GM12878 (cell line): ENCODE measurements around the gene BTBD9. TPM values are rescaled to one million over a fixed set of nuclear protein-coding genes. Genes with fewer than 3 reads are reported as not detected.

Experiments used
- ATAC-seq: fragments of 200-7000 bp; cut with Tn5 transposase; 3 replicates; pipeline ENCODE4 v1.9.1; 2020; ENCODE audit warnings: mild to moderate bottlenecking, moderate library complexity
- BruUV-seq: library from RNA; stranded (reverse); fragments of 400-500 nt; replicated peaks from 2 replicates; lab custom pipeline; 2021; lab: Mats Ljungman, UMichigan
- CTCF ChIA-PET: fragments of 300-600 bp; sonication (Branson Sonifier 250); formaldehyde crosslinking; extraction: SDS; loops from one replicate; lab custom pipeline; 2021; ENCODE audit warnings: inconsistent platforms; lab: Yijun Ruan, JAX
- POLR2A ChIA-PET: fragments of 350-600 bp; formaldehyde crosslinking; extraction: SDS; loops from one replicate; lab custom pipeline; 2021; ENCODE audit warnings: inconsistent platforms; lab: Charles Lee
- RAD21 ChIA-PET: fragments of 300-600 bp; sonication (Branson Sonifier 250); formaldehyde crosslinking; loops from one replicate; lab custom pipeline; 2023; ENCODE audit warnings: antibody characterized with exemption; ENCODE audit not compliant: unreplicated experiment; lab: Charles Lee
- SMC1A ChIA-PET: fragments of 300-600 bp; sonication (Branson Sonifier 250); formaldehyde crosslinking; loops from one replicate; lab custom pipeline; 2023; ENCODE audit not compliant: unreplicated experiment, uncharacterized antibody; lab: Charles Lee
- DNase-seq: peaks from one replicate; pipeline ENCODE4 v3.0.0-alpha.2; 2011; ENCODE audit warnings: low read depth, low spot score
- FAIRE-seq: peaks from 3 replicates; lab custom pipeline; 2011; peaks lifted over from hg19 to GRCh38; lab: Jason Lieb, UNC
- H2AFZ ChIP-seq: 2 replicates; pipeline ENCODE4 v1.6.0; 2011; ENCODE audit warnings: low read depth, low read length, control low read depth; ENCODE audit not compliant: control insufficient read depth
- H3K27ac ChIP-seq: 2 replicates; pipeline ENCODE4 v1.5.1; 2011; ENCODE audit warnings: control low read depth; ENCODE audit not compliant: control insufficient read depth, insufficient read depth
- H3K27me3 ChIP-seq, 2 experiments: replicated peaks in 1 of 2; 2 replicates each; pipeline versions ENCODE4 v1.6.0 to v1.6.1; 2011; ENCODE audit warnings: low read length in 1 of 2; ENCODE audit not compliant: control insufficient read depth in 2 of 2, insufficient read depth in 2 of 2
- H3K36me3 ChIP-seq, 2 experiments: 2 replicates each; pipeline ENCODE4 v1.5.1; 2011; ENCODE audit warnings: low read length in 1 of 2; ENCODE audit not compliant: control insufficient read depth in 2 of 2, insufficient read depth in 2 of 2
- H3K4me1 ChIP-seq: 2 replicates; pipeline ENCODE4 v1.6.1; 2011; ENCODE audit warnings: mild to moderate bottlenecking, low read length, moderate library complexity, mixed read lengths; ENCODE audit not compliant: control insufficient read depth, insufficient read depth
- H3K4me2 ChIP-seq: 2 replicates; pipeline ENCODE4 v1.6.0; 2011; ENCODE audit warnings: control low read depth; ENCODE audit not compliant: control insufficient read depth, insufficient read depth
- H3K4me3 ChIP-seq: fragments of 200-600 bp; sonication (generic); 2 replicates; pipeline ENCODE4 v1.5.1; 2016
- H3K79me2 ChIP-seq: 2 replicates; pipeline ENCODE4 v1.6.0; 2011; ENCODE audit warnings: low read length; ENCODE audit not compliant: control insufficient read depth, insufficient read depth
- H3K9ac ChIP-seq: 2 replicates; pipeline ENCODE4 v1.8.0; 2011; ENCODE audit warnings: low read length, control low read depth, mixed read lengths; ENCODE audit not compliant: control insufficient read depth, insufficient read depth
- H3K9me3 ChIP-seq: replicated peaks from 3 replicates; pipeline ENCODE4 v1.5.1; 2011; ENCODE audit warnings: mild to moderate bottlenecking, low read length; ENCODE audit not compliant: control insufficient read depth, insufficient read depth
- H4K20me1 ChIP-seq: 2 replicates; pipeline ENCODE4 v1.6.0; 2011; ENCODE audit not compliant: control insufficient read depth, insufficient read depth
- BACH1 ChIP-seq: fragments of 450-650 bp; IDR thresholded peaks from 2 replicates; pipeline ENCODE4 v1.6.1; 2017; ENCODE audit warnings: mild to moderate bottlenecking, borderline replicate concordance
- CREM ChIP-seq: IDR thresholded peaks from 2 replicates; pipeline ENCODE4 v1.6.1; 2014; ENCODE audit warnings: antibody characterized with exemption, low read depth
- E2F8 ChIP-seq: fragments of 450-650 bp; IDR thresholded peaks from 2 replicates; pipeline ENCODE4 v1.6.1; 2018; ENCODE audit warnings: mild to moderate bottlenecking, low read depth, moderate library complexity; ENCODE audit not compliant: partially characterized antibody
- ESRRA ChIP-seq: IDR thresholded peaks from 2 replicates; pipeline ENCODE4 v1.6.1; 2012; ENCODE audit warnings: mild to moderate bottlenecking, low read length, improper control_type of control experiment
- FOS ChIP-seq: IDR thresholded peaks from 3 replicates; pipeline ENCODE4 v1.6.1; 2011; ENCODE audit warnings: borderline replicate concordance; ENCODE audit not compliant: insufficient read length; ENCODE audit errors: extremely low read depth
- IRF4 ChIP-seq: IDR thresholded peaks from 2 replicates; pipeline ENCODE4 v1.6.1; 2011; ENCODE audit warnings: low read depth, low read length
- JUNB ChIP-seq: IDR thresholded peaks from 2 replicates; pipeline ENCODE4 v1.6.1; 2016; ENCODE audit warnings: antibody characterized with exemption, mild to moderate bottlenecking
- MLLT1 ChIP-seq: fragments of 450-650 bp; IDR thresholded peaks from 2 replicates; pipeline ENCODE4 v1.6.1; 2016; ENCODE audit warnings: mild to moderate bottlenecking
- MXI1 ChIP-seq: fragments of 150-350 bp; IDR thresholded peaks from 2 replicates; pipeline ENCODE4 v1.6.1; 2011; ENCODE audit warnings: low read depth, mild to moderate bottlenecking, inconsistent platforms, low read length, improper control_type of control experiment
- NR2C1 ChIP-seq: fragments of 450-650 bp; IDR thresholded peaks from 2 replicates; pipeline ENCODE4 v1.6.1; 2017; ENCODE audit warnings: antibody characterized with exemption, mild to moderate bottlenecking, moderate library complexity
- POU2F2 ChIP-seq: IDR thresholded peaks from 3 replicates; pipeline ENCODE4 v1.6.1; 2011; ENCODE audit warnings: low read depth, mild to moderate bottlenecking, low read length, borderline replicate concordance
- RAD51 ChIP-seq: fragments of 450-650 bp; IDR thresholded peaks from 2 replicates; pipeline ENCODE4 v1.6.1; 2016; ENCODE audit warnings: moderate library complexity, mild to moderate bottlenecking, inconsistent platforms
- ZBTB11 ChIP-seq: fragments of 450-650 bp; formaldehyde crosslinking; IDR thresholded peaks from 2 replicates; pipeline ENCODE4 v1.5.0; 2022; ENCODE audit warnings: mild to moderate bottlenecking, missing genetic modification characterization
- ZNF24 ChIP-seq: fragments of 450-650 bp; IDR thresholded peaks from 2 replicates; pipeline ENCODE4 v1.6.1; 2017; ENCODE audit warnings: antibody characterized with exemption, mild to moderate bottlenecking
- WGBS: methylation state at CpG from one replicate; pipeline ENCODE4 v1.1.6; 2016; ENCODE audit warnings: low lambda C conversion rate; ENCODE audit not compliant: insufficient replicate concordance, insufficient coverage; ENCODE audit errors: missing lambda C conversion rate; 5-methylcytosine and 5-hydroxymethylcytosine counted together
- in situ Hi-C: fragments of 300-500 bp; cut with MboI; formaldehyde crosslinking; loops from 9 replicates; pipeline ENCODE4 v1.14.3; 2018; ENCODE audit warnings: mixed read lengths
- intact Hi-C: fragments of 100-400 bp; cut with micrococcal nuclease; formaldehyde crosslinking; loops from one replicate; pipeline ENCODE4 v1.14.2; 2022; ENCODE audit not compliant: unreplicated experiment
- polyA plus RNA-seq, 11 experiments: library from polyadenylated mRNA; depleted of rRNA in 4 of 11; unstranded in 6 of 11; stranded (reverse) in 5 of 11; fragments of >200 nt; fragmentation: Nextera tagmentation in 4 of 11; fragmentation: Illumina TruSeq in 1 of 11; extraction: Ambion mirVana in 4 of 11; extraction: Trizol in 1 of 11; gene quantifications; 1 replicate in 1 of 11; 2 replicates in 10 of 11; pipeline versions ENCODE4 v1.2.1 to v1.2.3, GENCODE V29; 2011 to 2016; ENCODE audit warnings: inconsistent platforms in 2 of 11, missing spikeins in 2 of 11, low read depth in 1 of 11
- total RNA-seq, 4 experiments: library from RNA; depleted of rRNA in 3 of 4; stranded (reverse); fragments of >200 nt in 3 of 4; fragmentation: Illumina TruSeq in 1 of 4; extraction: Trizol in 1 of 4; gene quantifications; 2 replicates each; pipeline versions ENCODE4 v1.2.1 to v1.2.3, GENCODE V29; 2013 to 2021
- TF ChIP-seq, protein P1 (sequence below): IDR thresholded peaks from 2 replicates; pipeline ENCODE4 v1.6.1; 2011; ENCODE audit warnings: borderline replicate concordance, low read depth, mild to moderate bottlenecking, moderate library complexity, low read length; ENCODE audit not compliant: insufficient read depth, poor library complexity, severe bottlenecking

BTBD9 gene
- total and polyA plus RNA-seq, 10 of the 15 experiments (the other 5 are each of a cell fraction or from before 2014, with no cell fraction given), result 0.22 to 8.6 (median 4.6) TPM

GRCh38 chr6:38651121-38651784 lies 11.5 kb upstream of the BTBD9 start:
- POLR2A ChIA-PET, result no interaction called here
- no peak overlapping the region for H3K4me2 ChIP-seq
- no peaks in the 10 kb centered on the region for H3K79me2 ChIP-seq
- intact Hi-C loops (no loop called here), in situ Hi-C loops (no loop called here)
- H4K20me1 ChIP-seq, result no peaks in the 10 kb centered on the region
- no peaks in the 10 kb centered on the region for H3K9me3 ChIP-seq
- no peak for FAIRE-seq
- H3K27me3 ChIP-seq, result no peaks in the 10 kb centered on the region
- RAD21 ChIA-PET, result no interaction called here
- WGBS, result 95% methylated on average over 2 of the region's 2 CpGs
- no peaks in the 10 kb centered on the region for H3K4me1 ChIP-seq
- SMC1A ChIA-PET, result no interaction called here
- H3K36me3 ChIP-seq, result no peaks in the 10 kb centered on the region
- no peak overlapping the region for H3K27ac ChIP-seq
- no peak for DNase-seq
- H3K4me3 ChIP-seq, result no peak overlapping the region
- no peak for ATAC-seq
- BruUV-seq, result no TSS peak
- no peak overlapping the region for H2AFZ ChIP-seq
- CTCF ChIA-PET, result no interaction called here
- no peak overlapping the region for H3K9ac ChIP-seq
- TF ChIP-seq ESRRA (no peak), ZNF24 (no peak), JUNB (no peak), ZBTB11 (CRISPR knock-in tag) (no peak), RAD51 (no peak), POU2F2 (no peak), CREM (no peak), MLLT1 (no peak), E2F8 (no peak), BACH1 (no peak), FOS (no peak), MXI1 (no peak), NR2C1 (no peak), IRF4 (no peak)
- TF ChIP-seq, protein P1, sequence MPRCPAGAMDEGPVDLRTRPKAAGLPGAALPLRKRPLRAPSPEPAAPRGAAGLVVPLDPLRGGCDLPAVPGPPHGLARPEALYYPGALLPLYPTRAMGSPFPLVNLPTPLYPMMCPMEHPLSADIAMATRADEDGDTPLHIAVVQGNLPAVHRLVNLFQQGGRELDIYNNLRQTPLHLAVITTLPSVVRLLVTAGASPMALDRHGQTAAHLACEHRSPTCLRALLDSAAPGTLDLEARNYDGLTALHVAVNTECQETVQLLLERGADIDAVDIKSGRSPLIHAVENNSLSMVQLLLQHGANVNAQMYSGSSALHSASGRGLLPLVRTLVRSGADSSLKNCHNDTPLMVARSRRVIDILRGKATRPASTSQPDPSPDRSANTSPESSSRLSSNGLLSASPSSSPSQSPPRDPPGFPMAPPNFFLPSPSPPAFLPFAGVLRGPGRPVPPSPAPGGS, result no peak
